ENCODE results near the gene KCNJ2.

The KCNJ2 gene

GRCh38 chr17:70205401-70205800 is 36.1 kb downstream of the KCNJ2 start:
- DNase-seq: no peak

GRCh38 chr17:70206361-70207010 is 37.2 kb downstream of the KCNJ2 start:
- no peak for DNase-seq

- DNase-seq: no peak
These were observed 37.9 kb downstream of the KCNJ2 start for GRCh38 chr17:70207184-70207583.

GRCh38 chr17:70208080-70208794 is 38.9 kb downstream of the KCNJ2 start:
- DNase-seq: no peak

- DNase-seq: no peak
These were observed 39.7 kb downstream of the KCNJ2 start for GRCh38 chr17:70208825-70209555.

- no peak for DNase-seq
These were observed 46.3 kb downstream of the KCNJ2 start for GRCh38 chr17:70215656-70216055.

- no peak for DNase-seq
These were observed 48.2 kb downstream of the KCNJ2 start for GRCh38 chr17:70217571-70217970.

GRCh38 chr17:70225276-70225675 is 55.9 kb downstream of the KCNJ2 start:
- DNase-seq: peak in 1 of 14 donors; percentile 0
